ENCODE results near the gene F5.

The F5 gene

GRCh38 chr1:169588785-169589485 is 2.7 kb upstream of the F5 start:
- Histone ChIP-seq H3K9me3 (ENCODE audit: control insufficient read depth, low read length) (no peaks in the 10 kb centered on the region), H3K4me3 (ENCODE audit: insufficient read depth, low read depth, low read length) (no peak overlapping the region), H3K4me1 (ENCODE audit: control insufficient read depth, insufficient read depth, low read length) (peaks cover 4% of the 10 kb centered on the region), H3K27me3 (ENCODE audit: control insufficient read depth, insufficient read depth, low read length, poor library complexity, severe bottlenecking) (peaks cover 8% of the 10 kb centered on the region), H3K27ac (ENCODE audit: insufficient read depth, low read depth, low read length, poor library complexity, severe bottlenecking) (no peak overlapping the region), H3K36me3 (ENCODE audit: control insufficient read depth, insufficient read depth, low read length) (no peaks in the 10 kb centered on the region)
- 84 to 88% methylated on average over 4 of the region's 4 CpGs for WGBS, 2 experiments

GRCh38 chr1:169588112-169588511 is 1.8 kb upstream of the F5 start:
- Histone ChIP-seq H3K4me1 (ENCODE audit: control insufficient read depth, insufficient read depth, low read length) (peaks cover 4% of the 10 kb centered on the region), H3K9me3 (ENCODE audit: control insufficient read depth, low read length) (no peaks in the 10 kb centered on the region), H3K36me3 (ENCODE audit: control insufficient read depth, insufficient read depth, low read length) (no peaks in the 10 kb centered on the region), H3K27me3 (ENCODE audit: control insufficient read depth, insufficient read depth, low read length, poor library complexity, severe bottlenecking) (peaks cover 8% of the 10 kb centered on the region), H3K27ac (ENCODE audit: insufficient read depth, low read depth, low read length, poor library complexity, severe bottlenecking) (no peak overlapping the region), H3K4me3 (ENCODE audit: insufficient read depth, low read depth, low read length) (no peak overlapping the region)
- WGBS, 2 experiments, result 60% methylated on average over 1 of the region's 1 CpG

DNA sequence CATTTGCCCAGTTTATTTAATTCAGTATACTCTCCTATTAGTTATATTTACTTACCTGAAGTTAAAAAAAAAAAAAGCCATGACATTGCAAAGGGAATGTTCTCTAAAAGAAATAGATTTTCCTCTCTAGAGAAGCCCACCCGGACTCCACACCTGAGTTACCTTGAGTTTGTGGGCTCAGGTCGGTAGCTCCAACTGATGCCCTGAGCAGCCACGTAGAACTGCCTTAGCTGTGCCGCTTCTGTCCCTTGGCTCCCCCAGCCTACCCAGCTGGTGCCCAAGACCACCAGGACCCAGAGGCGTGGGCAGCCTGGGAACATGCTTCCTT is 250 bp downstream of the F5 start:
- peaks cover 8% of the 10 kb centered on the region for H3K27me3 ChIP-seq (ENCODE audit: control insufficient read depth, insufficient read depth, low read length, poor library complexity, severe bottlenecking)
- H3K27ac ChIP-seq (ENCODE audit: insufficient read depth, low read depth, low read length, poor library complexity, severe bottlenecking), result no peak overlapping the region
- no peaks in the 10 kb centered on the region for H3K36me3 ChIP-seq (ENCODE audit: control insufficient read depth, insufficient read depth, low read length)
- no peaks in the 10 kb centered on the region for H3K9me3 ChIP-seq (ENCODE audit: control insufficient read depth, low read length)
- H3K4me3 ChIP-seq (ENCODE audit: insufficient read depth, low read depth, low read length), result no peak overlapping the region
- peaks cover 4% of the 10 kb centered on the region for H3K4me1 ChIP-seq (ENCODE audit: control insufficient read depth, insufficient read depth, low read length)
- 37 to 39% methylated on average over 5 of the region's 5 CpGs for WGBS, 2 experiments

DNA sequence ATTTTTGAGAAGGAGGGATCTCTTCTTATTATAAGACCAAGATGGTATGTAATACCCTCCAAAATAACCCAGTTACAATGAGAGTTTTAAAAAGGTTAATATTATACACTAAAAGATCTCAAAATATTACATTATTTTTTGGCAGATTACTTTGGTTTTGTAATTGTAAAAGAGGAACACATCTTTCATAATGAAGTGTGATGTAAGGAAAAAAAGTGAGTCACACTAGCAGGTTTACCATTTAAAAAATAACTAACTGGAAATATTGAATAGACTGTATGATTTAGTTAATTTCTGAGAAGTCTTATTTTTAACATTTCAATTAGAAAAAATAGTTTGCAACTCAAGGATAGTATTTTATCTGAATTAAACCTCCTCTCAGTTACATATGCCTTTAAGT is 1.1 kb downstream of the F5 start:
- Histone ChIP-seq H3K9me3 (ENCODE audit: control insufficient read depth, low read length) (no peaks in the 10 kb centered on the region), H3K27ac (ENCODE audit: insufficient read depth, low read depth, low read length, poor library complexity, severe bottlenecking) (no peak overlapping the region), H3K4me1 (ENCODE audit: control insufficient read depth, insufficient read depth, low read length) (peaks cover 4% of the 10 kb centered on the region), H3K27me3 (ENCODE audit: control insufficient read depth, insufficient read depth, low read length, poor library complexity, severe bottlenecking) (peaks cover 8% of the 10 kb centered on the region), H3K36me3 (ENCODE audit: control insufficient read depth, insufficient read depth, low read length) (no peaks in the 10 kb centered on the region), H3K4me3 (ENCODE audit: insufficient read depth, low read depth, low read length) (no peak overlapping the region)

GRCh38 chr1:169584483-169585144 is 1.7 kb downstream of the F5 start:
- Histone ChIP-seq H3K4me3 (ENCODE audit: insufficient read depth, low read depth, low read length) (no peak overlapping the region), H3K27ac (ENCODE audit: insufficient read depth, low read depth, low read length, poor library complexity, severe bottlenecking) (no peak overlapping the region)

GRCh38 chr1:169577981-169578738 is 8.1 kb downstream of the F5 start:
- Histone ChIP-seq H3K27ac (ENCODE audit: insufficient read depth, low read depth, low read length, poor library complexity, severe bottlenecking) (no peak overlapping the region), H3K9me3 (ENCODE audit: control insufficient read depth, low read length) (no peaks in the 10 kb centered on the region), H3K4me3 (ENCODE audit: insufficient read depth, low read depth, low read length) (no peak overlapping the region), H3K36me3 (ENCODE audit: control insufficient read depth, insufficient read depth, low read length) (no peaks in the 10 kb centered on the region), H3K4me1 (ENCODE audit: control insufficient read depth, insufficient read depth, low read length) (no peaks in the 10 kb centered on the region), H3K27me3 (ENCODE audit: control insufficient read depth, insufficient read depth, low read length, poor library complexity, severe bottlenecking) (no peaks in the 10 kb centered on the region)
- 83 to 84% methylated on average over 5 of the region's 5 CpGs for WGBS, 2 experiments

More at GRCh38 chr1:169584483-169585144, 1.7 kb downstream of the F5 start:
- H3K27me3 ChIP-seq (ENCODE audit: control insufficient read depth, insufficient read depth, low read length, poor library complexity, severe bottlenecking), result peaks cover 8% of the 10 kb centered on the region
- WGBS, 2 experiments, result 84 to 94% methylated on average over 4 of the region's 4 CpGs
- no peaks in the 10 kb centered on the region for H3K9me3 ChIP-seq (ENCODE audit: control insufficient read depth, low read length)
- H3K4me1 ChIP-seq (ENCODE audit: control insufficient read depth, insufficient read depth, low read length), result peaks cover 4% of the 10 kb centered on the region
- no peaks in the 10 kb centered on the region for H3K36me3 ChIP-seq (ENCODE audit: control insufficient read depth, insufficient read depth, low read length)

DNA sequence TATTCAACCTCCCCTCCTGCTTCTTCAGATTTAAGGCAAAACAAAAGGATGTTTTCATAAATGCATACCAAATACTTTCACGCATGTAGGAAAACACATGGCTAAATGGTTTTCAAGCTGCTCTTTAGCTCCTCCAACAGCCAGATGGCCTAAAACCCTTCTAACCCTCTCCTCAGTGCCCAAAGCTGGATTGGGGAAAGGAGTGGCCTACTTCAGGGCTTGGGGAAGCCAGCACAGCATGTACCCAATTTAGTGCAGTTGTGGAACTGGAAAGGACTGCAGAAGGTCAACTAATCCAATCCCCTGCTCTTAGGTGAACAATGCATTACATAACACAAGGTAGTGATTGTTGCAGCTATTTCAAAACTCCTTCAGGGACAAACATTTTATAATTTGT is 9.3 kb downstream of the F5 start:
- H3K27me3 ChIP-seq (ENCODE audit: control insufficient read depth, insufficient read depth, low read length, poor library complexity, severe bottlenecking), result no peaks in the 10 kb centered on the region
- no peak overlapping the region for H3K27ac ChIP-seq (ENCODE audit: insufficient read depth, low read depth, low read length, poor library complexity, severe bottlenecking)
- H3K4me3 ChIP-seq (ENCODE audit: insufficient read depth, low read depth, low read length), result no peak overlapping the region
- H3K9me3 ChIP-seq (ENCODE audit: control insufficient read depth, low read length), result no peaks in the 10 kb centered on the region
- no peaks in the 10 kb centered on the region for H3K36me3 ChIP-seq (ENCODE audit: control insufficient read depth, insufficient read depth, low read length)
- 100% methylated on average over 1 of the region's 1 CpG for WGBS, 2 experiments
- no peaks in the 10 kb centered on the region for H3K4me1 ChIP-seq (ENCODE audit: control insufficient read depth, insufficient read depth, low read length)

GRCh38 chr1:169576241-169576934 is 9.9 kb downstream of the F5 start:
- WGBS, 2 experiments, result 92 to 96% methylated on average over 4 to 5 of the region's 5 CpGs
- Histone ChIP-seq H3K4me3 (ENCODE audit: insufficient read depth, low read depth, low read length) (no peak overlapping the region), H3K9me3 (ENCODE audit: control insufficient read depth, low read length) (no peaks in the 10 kb centered on the region), H3K4me1 (ENCODE audit: control insufficient read depth, insufficient read depth, low read length) (no peaks in the 10 kb centered on the region), H3K27ac (ENCODE audit: insufficient read depth, low read depth, low read length, poor library complexity, severe bottlenecking) (no peak overlapping the region), H3K27me3 (ENCODE audit: control insufficient read depth, insufficient read depth, low read length, poor library complexity, severe bottlenecking) (no peaks in the 10 kb centered on the region), H3K36me3 (ENCODE audit: control insufficient read depth, insufficient read depth, low read length) (no peaks in the 10 kb centered on the region)

DNA sequence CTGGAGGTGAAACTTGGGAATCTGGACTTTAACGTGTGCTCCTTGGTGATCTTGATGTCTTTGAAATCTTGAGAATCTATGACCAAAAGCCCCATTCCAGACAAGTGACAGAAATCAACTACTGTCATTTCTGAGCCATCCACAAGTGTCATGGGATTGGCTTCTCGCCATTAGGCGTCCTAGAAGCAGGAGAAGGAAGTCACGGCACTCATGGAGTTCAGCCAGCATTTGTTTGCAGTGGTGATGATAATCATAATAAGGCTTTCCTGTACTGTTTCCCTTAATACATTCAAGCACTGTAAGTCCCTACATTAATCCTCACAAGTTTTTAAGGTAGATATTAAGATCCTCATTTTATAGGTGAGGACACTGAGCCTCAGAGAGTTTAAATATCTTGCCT is 11.9 kb downstream of the F5 start:
- Histone ChIP-seq H3K36me3 (ENCODE audit: control insufficient read depth, insufficient read depth, low read length) (no peaks in the 10 kb centered on the region), H3K4me1 (ENCODE audit: control insufficient read depth, insufficient read depth, low read length) (no peaks in the 10 kb centered on the region), H3K9me3 (ENCODE audit: control insufficient read depth, low read length) (no peaks in the 10 kb centered on the region), H3K4me3 (ENCODE audit: insufficient read depth, low read depth, low read length) (no peak overlapping the region), H3K27ac (ENCODE audit: insufficient read depth, low read depth, low read length, poor library complexity, severe bottlenecking) (no peak overlapping the region), H3K27me3 (ENCODE audit: control insufficient read depth, insufficient read depth, low read length, poor library complexity, severe bottlenecking) (no peaks in the 10 kb centered on the region)
- 89 to 90% methylated on average over 4 of the region's 4 CpGs for WGBS, 2 experiments

GRCh38 chr1:169572187-169572586 is 14.1 kb downstream of the F5 start:
- Histone ChIP-seq H3K27me3 (ENCODE audit: control insufficient read depth, insufficient read depth, low read length, poor library complexity, severe bottlenecking) (no peaks in the 10 kb centered on the region), H3K27ac (ENCODE audit: insufficient read depth, low read depth, low read length, poor library complexity, severe bottlenecking) (no peak overlapping the region), H3K4me3 (ENCODE audit: insufficient read depth, low read depth, low read length) (no peak overlapping the region), H3K36me3 (ENCODE audit: control insufficient read depth, insufficient read depth, low read length) (no peaks in the 10 kb centered on the region), H3K4me1 (ENCODE audit: control insufficient read depth, insufficient read depth, low read length) (no peaks in the 10 kb centered on the region), H3K9me3 (ENCODE audit: control insufficient read depth, low read length) (no peaks in the 10 kb centered on the region)
- 89 to 90% methylated on average over 1 of the region's 1 CpG for WGBS, 2 experiments

Data from ectodermal cell (in vitro differentiated cells).